Measurements from ENCODE around the gene L3MBTL4. TPM values are rescaled to one million over a fixed set of nuclear protein-coding genes. Genes with fewer than 3 reads are reported as not detected.

Gene L3MBTL4
- total RNA-seq, 4 donors from 2014 or later, result 3.6 to 9.0 (median 5.0) TPM

DNA sequence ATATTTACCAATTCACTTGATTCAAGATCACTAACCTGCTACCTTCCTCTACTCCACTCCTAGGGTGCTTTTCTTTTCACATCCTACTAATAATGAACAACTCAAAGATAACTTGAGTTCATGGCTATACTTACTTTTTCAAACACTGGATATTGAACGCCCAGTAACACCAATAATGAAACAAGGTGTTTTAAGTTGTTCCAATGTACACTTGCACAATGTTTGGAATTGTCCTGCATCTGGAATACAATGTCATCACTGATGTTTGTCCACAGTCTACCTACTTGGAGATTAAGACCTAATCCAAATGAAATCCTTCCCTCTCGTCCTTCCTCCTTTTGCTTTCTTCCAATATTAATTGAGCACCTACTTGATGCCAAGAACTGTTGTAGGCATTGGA, 301.1 kb downstream of the L3MBTL4 start:
- no peak for DNase-seq
- no peak overlapping the region for H3K4me3 ChIP-seq
- H3K27me3 ChIP-seq, result no peaks in the 10 kb centered on the region
- H3K27ac ChIP-seq, result no peak overlapping the region
- no peaks in the 10 kb centered on the region for H3K4me1 ChIP-seq
- no peaks in the 10 kb centered on the region for H3K36me3 ChIP-seq
- 77 to 78% methylated on average over 2 of the region's 2 CpGs for WGBS, 2 donors
- intact Hi-C loops (cut with DNase I), result no loop called here
- H3K9me3 ChIP-seq, result no peaks in the 10 kb centered on the region
- TF ChIP-seq, protein P1, sequence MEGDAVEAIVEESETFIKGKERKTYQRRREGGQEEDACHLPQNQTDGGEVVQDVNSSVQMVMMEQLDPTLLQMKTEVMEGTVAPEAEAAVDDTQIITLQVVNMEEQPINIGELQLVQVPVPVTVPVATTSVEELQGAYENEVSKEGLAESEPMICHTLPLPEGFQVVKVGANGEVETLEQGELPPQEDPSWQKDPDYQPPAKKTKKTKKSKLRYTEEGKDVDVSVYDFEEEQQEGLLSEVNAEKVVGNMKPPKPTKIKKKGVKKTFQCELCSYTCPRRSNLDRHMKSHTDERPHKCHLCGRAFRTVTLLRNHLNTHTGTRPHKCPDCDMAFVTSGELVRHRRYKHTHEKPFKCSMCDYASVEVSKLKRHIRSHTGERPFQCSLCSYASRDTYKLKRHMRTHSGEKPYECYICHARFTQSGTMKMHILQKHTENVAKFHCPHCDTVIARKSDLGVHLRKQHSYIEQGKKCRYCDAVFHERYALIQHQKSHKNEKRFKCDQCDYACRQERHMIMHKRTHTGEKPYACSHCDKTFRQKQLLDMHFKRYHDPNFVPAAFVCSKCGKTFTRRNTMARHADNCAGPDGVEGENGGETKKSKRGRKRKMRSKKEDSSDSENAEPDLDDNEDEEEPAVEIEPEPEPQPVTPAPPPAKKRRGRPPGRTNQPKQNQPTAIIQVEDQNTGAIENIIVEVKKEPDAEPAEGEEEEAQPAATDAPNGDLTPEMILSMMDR (IDR thresholded peaks at IDR 0.05), result no peak

DNA sequence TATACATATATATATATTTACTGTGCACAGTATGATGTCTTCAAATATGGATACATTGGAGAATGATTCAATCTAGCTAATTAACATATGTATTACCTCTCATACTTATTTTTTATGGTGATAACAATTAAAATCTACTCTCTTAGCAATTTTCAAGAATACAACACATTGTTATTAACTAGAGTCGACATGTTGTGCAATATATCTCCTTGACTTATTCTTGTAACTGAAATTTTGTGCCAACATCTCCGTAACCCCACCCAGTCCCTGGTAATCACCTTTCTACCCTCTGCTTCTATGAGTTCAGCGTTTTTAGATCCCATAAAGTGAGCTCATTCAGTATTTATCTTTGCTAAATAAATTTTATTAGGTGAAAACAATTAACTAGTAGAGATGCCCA, 303.0 kb downstream of the L3MBTL4 start:
- no peak for DNase-seq
- intact Hi-C loops (cut with DNase I), result no loop called here
- TF ChIP-seq, protein P1 (IDR thresholded peaks at IDR 0.05), result no peak
- TF ChIP-seq POLR2A (IDR thresholded peaks at IDR 0.05), result no peak
- H3K9me3 ChIP-seq, result no peaks in the 10 kb centered on the region
- H3K27ac ChIP-seq, result no peak overlapping the region
- no peaks in the 10 kb centered on the region for H3K36me3 ChIP-seq
- WGBS, 2 donors, result 59 to 61% methylated on average over 3 of the region's 3 CpGs
- no peaks in the 10 kb centered on the region for H3K27me3 ChIP-seq
- peaks cover 0 to under 1% (median 0%) of the 10 kb centered on the region in 3 donors for H3K4me1 ChIP-seq
- no peak overlapping the region for H3K4me3 ChIP-seq

DNA sequence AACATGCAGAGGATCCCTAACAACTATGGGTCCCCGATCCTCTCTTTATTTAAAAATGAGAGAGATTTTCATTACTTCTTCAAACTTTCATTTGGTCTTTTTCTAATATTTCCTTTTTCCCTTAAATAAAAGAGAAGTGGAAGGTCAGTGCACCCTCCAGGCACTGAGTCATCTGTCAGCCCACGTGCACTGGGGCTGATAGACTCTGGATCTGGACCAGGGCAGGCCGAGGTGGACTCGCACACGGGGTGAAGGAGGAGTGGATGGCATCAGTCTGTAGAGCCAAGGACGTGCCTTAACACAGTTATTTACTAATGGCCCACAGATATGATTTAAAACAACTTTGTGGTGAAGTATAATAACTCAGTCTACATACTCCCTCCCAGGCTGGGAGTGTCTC, 305.0 kb downstream of the L3MBTL4 start:
- H3K4me3 ChIP-seq, result no peak overlapping the region
- no peaks in the 10 kb centered on the region for H3K36me3 ChIP-seq
- DNase-seq, result no peak
- TF ChIP-seq, protein P1 (IDR thresholded peaks at IDR 0.05), result no peak
- TF ChIP-seq POLR2A (IDR thresholded peaks at IDR 0.05), result no peak
- peaks cover 0 to 9% (median 3%) of the 10 kb centered on the region in 3 donors for H3K4me1 ChIP-seq
- intact Hi-C loops (cut with DNase I), result no loop called here
- WGBS, 2 donors, result 47 to 59% methylated on average over 4 to 6 of the region's 6 CpGs
- no peak overlapping the region for H3K27ac ChIP-seq
- no peaks in the 10 kb centered on the region for H3K9me3 ChIP-seq
- no peaks in the 10 kb centered on the region for H3K27me3 ChIP-seq

DNA sequence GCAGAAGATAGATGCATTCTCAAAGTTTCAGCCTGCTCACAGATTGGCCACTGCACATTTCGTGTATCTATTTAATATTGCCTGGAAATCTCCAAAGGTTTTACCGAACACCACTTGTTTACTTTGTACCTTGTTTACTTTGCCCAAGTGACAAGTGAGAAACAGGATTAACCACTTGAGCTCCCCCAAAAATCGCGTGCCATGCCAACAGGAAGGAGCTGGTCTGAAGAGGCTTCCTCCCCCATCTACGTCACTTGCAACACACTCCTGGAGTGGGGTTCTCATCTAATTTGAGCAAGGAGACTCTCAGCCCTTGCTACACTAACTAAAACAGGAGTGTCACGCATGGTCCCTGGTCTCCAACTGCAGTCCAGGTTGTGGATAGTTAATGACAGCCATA, 306.9 kb downstream of the L3MBTL4 start:
- Histone ChIP-seq H3K9me3 (no peaks in the 10 kb centered on the region), H3K4me1 (peaks cover 0 to 9% (median 3%) of the 10 kb centered on the region in 3 donors), H3K4me3 (no peak overlapping the region), H3K36me3 (no peaks in the 10 kb centered on the region), H3K27me3 (no peaks in the 10 kb centered on the region), H3K27ac (no peak overlapping the region)
- WGBS, 2 donors, result 47 to 58% methylated on average over 5 of the region's 6 CpGs
- no peak for DNase-seq
- TF ChIP-seq POLR2A (IDR thresholded peaks at IDR 0.05), result no peak
- TF ChIP-seq, protein P1 (IDR thresholded peaks at IDR 0.05), result no peak
- intact Hi-C loops (cut with DNase I), result no loop called here

DNA sequence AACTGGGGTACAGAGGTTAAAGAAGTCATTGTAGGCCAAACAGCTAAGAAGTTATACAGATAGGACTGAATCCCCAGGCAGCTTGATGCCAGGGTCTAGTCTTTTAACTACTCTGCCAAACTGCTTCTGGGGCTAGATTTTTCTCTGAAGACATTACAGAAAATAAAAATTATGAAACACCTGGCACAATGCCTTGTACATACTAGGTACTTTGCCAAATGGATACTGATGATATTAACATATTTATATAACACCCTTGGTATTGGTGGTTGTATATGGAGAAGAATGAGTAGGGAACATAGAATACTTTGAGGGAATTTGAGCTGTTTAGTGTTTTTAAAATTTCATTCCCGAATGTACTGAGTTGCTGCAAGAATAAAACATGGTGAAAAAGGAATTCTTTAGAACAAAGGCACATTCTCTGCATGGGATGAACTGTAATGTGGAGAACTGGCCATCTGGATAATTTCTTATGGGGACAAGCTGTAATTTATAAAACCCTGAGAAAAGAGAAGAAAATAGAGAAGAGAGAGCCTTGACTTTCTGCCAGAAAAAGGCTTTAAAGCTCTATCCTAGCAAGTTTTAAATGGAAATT, 308.5 kb downstream of the L3MBTL4 start:
- TF ChIP-seq, protein P1 (IDR thresholded peaks at IDR 0.05), result no peak
- TF ChIP-seq POLR2A (IDR thresholded peaks at IDR 0.05), result no peak
- no peaks in the 10 kb centered on the region for H3K9me3 ChIP-seq
- intact Hi-C loops (cut with DNase I), result no loop called here
- H3K27me3 ChIP-seq, result no peaks in the 10 kb centered on the region
- H3K4me3 ChIP-seq, result no peak overlapping the region
- H3K36me3 ChIP-seq, result no peaks in the 10 kb centered on the region
- 30 to 31% methylated on average over 1 of the region's 1 CpG for WGBS, 2 donors
- H3K4me1 ChIP-seq, result peaks cover 0 to 9% (median 3%) of the 10 kb centered on the region in 3 donors
- H3K27ac ChIP-seq, result no peak overlapping the region
- no peak for DNase-seq

All from esophagus squamous epithelium (tissue), 5 donors.